Cardiac muscle cell (in vitro differentiated cells and primary cell): ENCODE results near the gene LHX2. TPM values are rescaled to one million over a fixed set of nuclear protein-coding genes. Genes with fewer than 3 reads are reported as not detected.

ENCODE experiments used
- DNase-seq, 2 donors: peaks; one replicate each; pipeline versions ENCODE4 v3.0.0 to v3.0.0-alpha.2; 2010 to 2017; ENCODE audit warnings: low read depth in 1 of 2, low spot score in 1 of 2
- H3K27ac ChIP-seq: fragments of 200-600 bp; sonication (generic); 2 replicates; pipeline ENCODE4 v1.5.1; 2016
- H3K27me3 ChIP-seq: fragments of 200-600 bp; sonication (generic); 2 replicates; pipeline ENCODE4 v1.6.0; 2016; ENCODE audit warnings: control low read depth
- H3K36me3 ChIP-seq: fragments of 200-600 bp; sonication (generic); 2 replicates; pipeline ENCODE4 v1.5.1; 2016; ENCODE audit warnings: control low read depth
- H3K4me1 ChIP-seq: fragments of 200-600 bp; sonication (generic); 2 replicates; pipeline ENCODE4 v1.8.1; 2017; ENCODE audit warnings: low read depth, mild to moderate bottlenecking, mixed run types
- H3K4me3 ChIP-seq: fragments of 200-600 bp; sonication (generic); 2 replicates; pipeline ENCODE4 v1.5.1; 2016; ENCODE audit warnings: mild to moderate bottlenecking
- H3K9me3 ChIP-seq: fragments of 200-600 bp; sonication (generic); 2 replicates; pipeline ENCODE4 v1.5.1; 2017; ENCODE audit warnings: low read depth, mild to moderate bottlenecking, control low read depth
- CTCF ChIP-seq: IDR thresholded peaks from 2 replicates; pipeline ENCODE4 v1.5.1; 2012; ENCODE audit warnings: low read depth, mild to moderate bottlenecking, low read length
- polyA plus RNA-seq: library from polyadenylated mRNA; unstranded; fragments of >200 nt; fragmentation: Nextera tagmentation; extraction: Ambion mirVana; gene quantifications from 2 replicates; pipeline ENCODE4 v1.2.1, GENCODE V29; 2016
- total RNA-seq: library from RNA; depleted of rRNA; stranded (reverse); fragments of >200 nt; gene quantifications from 2 replicates; pipeline ENCODE4 v1.2.3, GENCODE V29; 2016

LHX2 gene
- total and polyA plus RNA-seq, 2 experiments from 2014 or later: 0.60 to 1.3 TPM

- Histone ChIP-seq H3K4me1 (no peaks in the 10 kb centered on the region), H3K27ac (no peak overlapping the region), H3K27me3 (peaks cover 12% of the 10 kb centered on the region), H3K36me3 (no peaks in the 10 kb centered on the region), H3K4me3 (no peak overlapping the region), H3K9me3 (no peaks in the 10 kb centered on the region)
- no peak for TF ChIP-seq CTCF
- DNase-seq: no peak
Observed at GRCh38 chr9:124068251-124068650, 56.7 kb downstream of the LHX2 start.

DNA sequence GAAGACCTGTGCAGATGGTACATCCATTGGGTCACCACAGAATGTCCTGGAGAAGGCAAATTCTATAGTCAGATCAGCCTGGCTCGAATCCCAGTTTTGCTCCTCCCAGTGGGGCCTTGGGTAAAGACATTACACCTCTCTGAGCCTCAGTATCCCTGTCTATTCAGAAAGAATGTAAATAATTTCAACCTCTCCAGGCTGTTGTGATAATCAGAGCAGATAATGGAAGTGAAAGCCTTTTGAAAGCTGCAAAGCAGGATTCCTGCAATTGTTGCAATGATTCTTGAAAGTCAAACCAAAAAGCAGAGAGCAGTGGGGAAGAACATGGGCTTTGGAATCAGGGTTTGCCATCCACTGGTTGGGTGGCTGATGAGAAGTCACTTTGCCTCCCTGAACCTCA lies 63.2 kb downstream of the LHX2 start:
- H3K27ac ChIP-seq: no peak overlapping the region
- no peaks in the 10 kb centered on the region for H3K36me3 ChIP-seq
- no peaks in the 10 kb centered on the region for H3K9me3 ChIP-seq
- H3K27me3 ChIP-seq: peaks cover 12% of the 10 kb centered on the region
- no peak for TF ChIP-seq CTCF
- H3K4me1 ChIP-seq: no peaks in the 10 kb centered on the region
- no peak for DNase-seq
- no peak overlapping the region for H3K4me3 ChIP-seq

GRCh38 chr9:124075761-124076160 lies 64.2 kb downstream of the LHX2 start:
- Histone ChIP-seq H3K4me1 (no peaks in the 10 kb centered on the region), H3K4me3 (no peak overlapping the region), H3K27me3 (peaks cover 12% of the 10 kb centered on the region), H3K9me3 (no peaks in the 10 kb centered on the region), H3K36me3 (no peaks in the 10 kb centered on the region), H3K27ac (no peak overlapping the region)
- TF ChIP-seq CTCF: no peak
- no peak for DNase-seq

GRCh38 chr9:124077915-124078572 lies 66.5 kb downstream of the LHX2 start:
- Histone ChIP-seq H3K4me1 (no peaks in the 10 kb centered on the region), H3K36me3 (no peaks in the 10 kb centered on the region), H3K27me3 (no peaks in the 10 kb centered on the region), H3K4me3 (no peak overlapping the region), H3K9me3 (no peaks in the 10 kb centered on the region), H3K27ac (no peak overlapping the region)
- TF ChIP-seq CTCF: no peak
- DNase-seq: no peak

GRCh38 chr9:124078641-124079040 lies 67.1 kb downstream of the LHX2 start:
- Histone ChIP-seq H3K27me3 (no peaks in the 10 kb centered on the region), H3K36me3 (no peaks in the 10 kb centered on the region), H3K27ac (no peak overlapping the region), H3K9me3 (no peaks in the 10 kb centered on the region), H3K4me3 (no peak overlapping the region), H3K4me1 (no peaks in the 10 kb centered on the region)
- DNase-seq: peak in 1 of 2 donors; percentile 65
- TF ChIP-seq CTCF: no peak
